ENCODE data around the gene MYADML2.
A peak's percentile ranks its signal among the peaks of the same experiment; 100 is the strongest.

The MYADML2 gene

DNA sequence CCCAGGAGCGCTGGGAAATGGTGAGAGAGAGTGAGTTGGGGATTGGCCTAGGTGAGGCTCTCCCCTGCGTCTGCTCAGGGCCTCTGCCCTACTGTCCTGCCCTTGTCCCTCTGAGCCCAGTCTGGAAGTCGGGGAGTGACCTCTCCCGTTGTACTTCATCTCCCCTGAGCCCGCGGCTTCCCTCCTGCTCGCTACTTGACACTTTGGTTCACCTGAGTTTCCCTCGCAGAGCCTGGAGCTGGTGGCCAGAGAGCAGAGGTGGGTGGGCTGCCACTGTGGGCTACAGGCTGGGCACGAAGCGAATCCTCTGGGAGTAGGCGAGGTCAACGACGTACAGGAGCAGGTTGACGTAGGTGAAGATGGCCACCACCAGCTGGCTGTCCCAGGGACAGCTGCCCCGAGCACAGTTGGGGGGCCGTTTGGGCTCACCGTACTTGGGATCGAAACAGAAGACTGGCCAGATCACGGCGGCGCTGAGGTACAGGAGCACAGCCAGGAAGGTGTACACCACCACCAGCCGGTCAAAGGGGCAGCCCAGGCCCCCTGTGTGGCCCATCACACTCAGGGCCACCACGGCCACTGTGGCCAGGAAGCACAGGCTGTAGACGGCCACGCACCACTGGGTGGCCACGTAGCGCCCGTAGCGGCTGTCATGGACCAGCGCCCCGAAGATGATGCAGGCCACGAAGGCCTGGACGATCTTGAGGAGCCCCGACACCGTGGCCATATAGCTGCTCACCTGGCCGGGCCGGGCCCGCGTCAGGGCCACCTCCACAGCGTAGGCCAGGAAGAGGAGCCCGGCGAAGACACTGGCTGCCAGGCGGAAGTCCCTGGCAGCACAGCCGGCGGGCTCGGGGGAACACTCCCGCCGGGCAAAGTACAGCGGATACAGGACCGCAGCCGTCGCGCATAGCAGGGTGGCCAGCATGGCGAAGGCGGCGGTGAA, 6.2 kb downstream of the MYADML2 start:
- TF ChIP-seq, protein P1, sequence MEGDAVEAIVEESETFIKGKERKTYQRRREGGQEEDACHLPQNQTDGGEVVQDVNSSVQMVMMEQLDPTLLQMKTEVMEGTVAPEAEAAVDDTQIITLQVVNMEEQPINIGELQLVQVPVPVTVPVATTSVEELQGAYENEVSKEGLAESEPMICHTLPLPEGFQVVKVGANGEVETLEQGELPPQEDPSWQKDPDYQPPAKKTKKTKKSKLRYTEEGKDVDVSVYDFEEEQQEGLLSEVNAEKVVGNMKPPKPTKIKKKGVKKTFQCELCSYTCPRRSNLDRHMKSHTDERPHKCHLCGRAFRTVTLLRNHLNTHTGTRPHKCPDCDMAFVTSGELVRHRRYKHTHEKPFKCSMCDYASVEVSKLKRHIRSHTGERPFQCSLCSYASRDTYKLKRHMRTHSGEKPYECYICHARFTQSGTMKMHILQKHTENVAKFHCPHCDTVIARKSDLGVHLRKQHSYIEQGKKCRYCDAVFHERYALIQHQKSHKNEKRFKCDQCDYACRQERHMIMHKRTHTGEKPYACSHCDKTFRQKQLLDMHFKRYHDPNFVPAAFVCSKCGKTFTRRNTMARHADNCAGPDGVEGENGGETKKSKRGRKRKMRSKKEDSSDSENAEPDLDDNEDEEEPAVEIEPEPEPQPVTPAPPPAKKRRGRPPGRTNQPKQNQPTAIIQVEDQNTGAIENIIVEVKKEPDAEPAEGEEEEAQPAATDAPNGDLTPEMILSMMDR (conservative IDR thresholded peaks at IDR 0.05), result no peak
- H3K27ac ChIP-seq, result no peak overlapping the region

DNA sequence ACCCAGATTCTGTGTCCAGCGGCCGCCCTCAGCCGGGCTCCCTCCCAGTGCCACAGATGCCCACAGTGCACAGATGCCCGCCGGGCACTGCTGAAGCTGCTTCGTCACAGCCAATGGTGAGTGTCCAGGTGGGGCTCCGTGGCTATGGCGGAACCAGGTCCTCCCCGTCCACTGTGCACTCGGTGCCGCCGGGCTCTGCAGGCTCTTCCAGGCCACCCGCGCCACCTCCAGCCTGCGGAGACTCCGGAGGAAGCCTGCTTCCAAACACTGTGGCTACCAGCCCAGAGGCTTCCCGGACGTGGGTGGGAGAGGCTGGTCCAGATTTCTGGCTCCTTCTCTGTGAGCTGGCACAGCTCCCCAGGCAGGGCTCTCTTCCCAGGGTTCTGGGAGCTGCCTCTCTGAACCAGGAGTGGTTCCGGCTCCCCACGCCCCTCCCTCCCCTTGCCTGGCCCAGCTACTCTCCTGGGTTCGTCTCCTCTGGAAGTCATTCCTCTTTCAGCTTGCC, 7.1 kb downstream of the MYADML2 start:
- H3K27ac ChIP-seq, result no peak overlapping the region
- TF ChIP-seq, protein P1 (conservative IDR thresholded peaks at IDR 0.05), result no peak

DNA sequence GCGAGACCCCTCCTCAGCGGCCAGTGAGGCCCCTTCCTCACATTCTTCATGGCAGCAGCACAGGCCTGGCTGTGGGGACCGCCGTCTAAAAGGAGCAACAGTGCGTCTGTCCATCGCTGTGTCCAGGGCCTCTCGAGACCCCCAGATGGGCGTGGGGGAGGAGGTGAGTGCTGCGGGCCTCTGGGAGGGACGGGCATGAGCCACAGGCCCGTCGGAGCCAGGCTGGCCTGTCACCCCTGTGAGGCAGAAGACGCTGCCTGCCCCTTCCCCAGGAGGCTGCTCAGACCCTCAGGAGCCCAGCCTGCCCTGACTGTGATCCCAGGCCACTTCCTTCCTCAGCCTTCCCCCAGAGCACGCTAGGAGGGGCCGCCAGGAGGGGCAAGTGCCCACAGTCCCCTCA, 7.8 kb downstream of the MYADML2 start:
- TF ChIP-seq, protein P1 (conservative IDR thresholded peaks at IDR 0.05), result no peak
- no peak overlapping the region for H3K27ac ChIP-seq

DNA sequence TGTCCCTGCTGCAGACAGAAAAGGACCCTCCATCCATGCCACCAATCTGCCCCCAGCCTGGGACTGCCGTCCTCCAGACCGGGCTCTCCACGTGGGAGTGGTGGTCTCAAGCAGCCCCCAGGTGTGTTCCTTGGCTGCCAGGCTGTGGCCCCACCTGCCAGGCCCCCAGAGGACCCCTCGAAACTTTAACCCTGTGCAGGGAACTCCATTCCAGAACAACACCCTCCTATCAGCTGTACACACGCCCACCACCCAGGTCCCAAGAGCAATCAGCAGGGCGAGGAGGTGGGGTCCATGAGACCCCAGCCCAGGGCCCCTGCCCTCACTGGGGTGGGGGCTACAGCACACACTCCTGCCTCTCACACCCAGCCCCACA, 11.3 kb downstream of the MYADML2 start:
- H3K27ac ChIP-seq, result peak overlapping the region; percentile 91
- TF ChIP-seq, protein P1 (conservative IDR thresholded peaks at IDR 0.05), result no peak

DNA sequence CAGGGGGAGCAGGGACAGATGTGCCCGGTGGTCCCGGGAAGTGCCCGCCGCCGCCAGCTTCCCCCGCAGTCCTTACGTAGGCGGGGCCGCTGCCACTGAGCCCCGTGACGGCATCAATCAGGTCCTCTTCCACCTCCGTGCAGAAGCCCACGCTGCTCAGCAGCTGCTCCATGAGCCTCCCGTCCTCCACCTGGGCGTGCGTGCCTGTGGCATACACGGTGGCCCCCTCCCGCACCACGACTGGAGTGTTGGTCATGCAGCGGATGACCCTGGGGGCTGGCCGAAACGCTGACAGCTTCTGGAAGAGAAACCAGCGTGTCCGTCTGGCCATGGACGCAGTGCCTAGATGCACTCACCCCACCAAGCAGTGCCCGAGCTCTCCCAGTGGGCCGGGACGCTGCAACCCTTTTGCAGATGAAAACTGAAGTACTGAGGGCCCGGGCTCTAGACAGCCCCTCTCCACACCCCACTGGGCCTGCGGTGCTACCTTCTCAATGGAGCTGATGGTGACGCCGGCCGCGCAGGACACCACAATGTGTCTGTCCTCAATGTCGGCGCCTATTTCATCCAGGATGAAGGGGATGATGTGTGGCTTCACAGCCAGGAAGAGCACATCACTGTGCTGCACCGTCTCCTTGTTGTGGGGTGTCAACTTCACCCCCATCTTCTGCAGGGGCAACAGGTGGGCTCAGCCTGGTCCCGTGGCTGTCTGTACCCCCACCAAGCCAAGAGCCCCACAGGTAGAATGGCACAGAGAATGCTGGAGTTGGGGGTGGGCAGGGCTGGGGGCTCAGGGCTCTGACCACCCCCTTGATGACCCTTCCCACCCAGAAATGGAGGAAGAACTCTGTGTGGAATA, 12.0 kb downstream of the MYADML2 start:
- H3K27ac ChIP-seq, result no peak overlapping the region; the same call in 1 of the 2 replicates
- TF ChIP-seq, protein P1 (conservative IDR thresholded peaks at IDR 0.05), result no peak

DNA sequence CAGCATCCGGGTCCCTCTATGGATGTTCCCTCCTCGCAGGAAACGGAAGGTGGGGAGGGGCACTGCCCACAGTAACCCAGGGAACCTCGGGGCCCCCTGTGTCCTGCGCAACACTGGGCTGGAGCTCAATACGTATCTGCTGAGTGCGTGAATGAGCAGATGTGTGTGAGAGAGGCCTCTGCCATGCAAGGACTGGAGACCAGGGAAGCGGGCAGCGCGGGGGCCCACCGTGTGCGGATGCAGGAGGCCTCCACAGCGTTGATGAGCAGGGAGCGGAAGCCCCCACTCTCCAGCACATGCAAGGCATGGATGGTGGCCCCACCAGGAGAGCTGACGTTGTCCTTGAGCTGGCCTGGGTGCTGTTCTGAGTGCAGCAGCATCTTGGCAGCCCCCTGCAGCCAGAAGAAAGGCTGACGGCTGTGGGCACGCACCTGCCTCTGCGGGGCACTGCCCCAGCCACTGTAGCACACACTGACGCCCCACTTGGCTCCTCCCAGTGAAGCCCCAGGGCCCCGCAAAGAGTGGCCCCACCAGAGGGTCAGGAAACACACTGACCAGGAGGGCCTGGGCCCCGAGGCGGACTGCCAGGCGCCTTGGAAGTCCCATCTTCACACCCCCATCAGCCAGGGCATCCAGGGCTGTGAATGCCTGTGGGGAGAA, 12.8 kb downstream of the MYADML2 start:
- H3K27ac ChIP-seq, result no peak overlapping the region
- TF ChIP-seq, protein P1 (conservative IDR thresholded peaks at IDR 0.05), result no peak
